HFFc6 (cell line): ENCODE results near the gene CNST. TPM values are rescaled to one million over a fixed set of nuclear protein-coding genes. Genes with fewer than 3 reads are reported as not detected.
A peak's percentile ranks its signal among the peaks of the same experiment; 100 is the strongest.

Experiments used
- DNase-seq: peaks from one replicate; pipeline ENCODE4 v3.0.0-alpha.2; 2018
- H3K27ac Mint-ChIP-seq: 2 replicates; pipeline ENCODE4 v1.8.0; 2020; ENCODE audit warnings: mild to moderate bottlenecking, mixed read lengths
- H3K27me3 Mint-ChIP-seq: 2 replicates; pipeline ENCODE4 v1.8.0; 2021; ENCODE audit warnings: mild to moderate bottlenecking, moderate library complexity, mixed read lengths; ENCODE audit not compliant: insufficient read depth
- H3K36me3 Mint-ChIP-seq: 2 replicates; pipeline ENCODE4 v1.8.0; 2021; ENCODE audit warnings: low read depth, mixed read lengths
- H3K4me1 Mint-ChIP-seq: 2 replicates; pipeline ENCODE4 v1.8.0; 2020; ENCODE audit warnings: low read depth, mixed read lengths
- H3K4me3 Mint-ChIP-seq: 2 replicates; pipeline ENCODE4 v1.8.0; 2020; ENCODE audit warnings: mild to moderate bottlenecking, moderate library complexity, mixed read lengths
- H3K9me3 Mint-ChIP-seq: 2 replicates; pipeline ENCODE4 v1.8.0; 2020; ENCODE audit warnings: mild to moderate bottlenecking, mixed read lengths
- CTCF ChIP-seq: fragments of 200-600 bp; sonication (generic); IDR thresholded peaks from 2 replicates; pipeline ENCODE4 v1.5.0; 2021; ENCODE audit warnings: antibody characterized with exemption, mild to moderate bottlenecking
- total RNA-seq, 6 experiments: library from RNA; stranded (reverse); fragmentation: NEBNext Ultra II Directional; extraction: Animal tissue kit (Norgen Biotek cat#: 25700); gene quantifications; 2 replicates in 1 of 6; 3 replicates in 5 of 6; pipeline ENCODE4 v1.2.3, GENCODE V29; 2021

Gene CNST
- total RNA-seq, 6 experiments from 2014 or later, result 56.4 to 67.9 (median 59.6) TPM

- Mint-ChIP-seq H3K4me3 (no peak overlapping the region), H3K4me1 (peaks cover 6% of the 10 kb centered on the region), H3K36me3 (peaks cover 16% of the 10 kb centered on the region), H3K27ac (no peak overlapping the region), H3K9me3 (peaks cover 25% of the 10 kb centered on the region), H3K27me3 (peaks cover 18% of the 10 kb centered on the region)
- TF ChIP-seq CTCF, result no peak
- no peak for DNase-seq
Observed at GRCh38 chr1:246526915-246527314, 39.3 kb upstream of the CNST start.

GRCh38 chr1:246527402-246528088 lies 38.7 kb upstream of the CNST start:
- TF ChIP-seq CTCF, result no peak
- Mint-ChIP-seq H3K4me3 (no peak overlapping the region), H3K9me3 (peaks cover 22% of the 10 kb centered on the region), H3K36me3 (peaks cover 16% of the 10 kb centered on the region), H3K27me3 (peaks cover 16% of the 10 kb centered on the region), H3K27ac (no peak overlapping the region), H3K4me1 (peaks cover 6% of the 10 kb centered on the region)
- no peak for DNase-seq

GRCh38 chr1:246528933-246529731 lies 37.1 kb upstream of the CNST start:
- peaks cover 12% of the 10 kb centered on the region; the same call in 1 of the 2 replicates for H3K27me3 Mint-ChIP-seq
- no peak for DNase-seq
- H3K4me1 Mint-ChIP-seq, result peaks cover 6% of the 10 kb centered on the region
- peaks cover 22% of the 10 kb centered on the region for H3K9me3 Mint-ChIP-seq
- H3K4me3 Mint-ChIP-seq, result no peak overlapping the region
- peaks cover 16% of the 10 kb centered on the region for H3K36me3 Mint-ChIP-seq
- H3K27ac Mint-ChIP-seq, result no peak overlapping the region
- TF ChIP-seq CTCF, result no peak

GRCh38 chr1:246530482-246530881 lies 35.8 kb upstream of the CNST start:
- Mint-ChIP-seq H3K27me3 (peaks cover 16% of the 10 kb centered on the region; the same call in 1 of the 2 replicates), H3K36me3 (peaks cover 16% of the 10 kb centered on the region), H3K4me1 (peaks cover 11% of the 10 kb centered on the region), H3K4me3 (no peak overlapping the region), H3K27ac (no peak overlapping the region), H3K9me3 (peaks cover 22% of the 10 kb centered on the region)
- no peak for DNase-seq
- TF ChIP-seq CTCF, result no peak

- H3K27me3 Mint-ChIP-seq, result peaks cover 10% of the 10 kb centered on the region; the same call in 1 of the 2 replicates
- peaks cover 5% of the 10 kb centered on the region for H3K4me1 Mint-ChIP-seq
- peak; percentile 47 for TF ChIP-seq CTCF
- no peak overlapping the region for H3K4me3 Mint-ChIP-seq
- no peak for DNase-seq
- peaks cover 16% of the 10 kb centered on the region for H3K36me3 Mint-ChIP-seq
- peaks cover 22% of the 10 kb centered on the region for H3K9me3 Mint-ChIP-seq
- no peak overlapping the region for H3K27ac Mint-ChIP-seq
Observed at GRCh38 chr1:246532519-246532918, 33.7 kb upstream of the CNST start.
